A549 (cell line): Measurements from ENCODE around the gene SLC9A9.

Experiments
- MAFK ChIP-seq: fragments of 450-650 bp; IDR thresholded peaks from 2 replicates; pipeline ENCODE4 v1.6.1; 2014; ENCODE audit not compliant: partially characterized antibody
- RCOR1 ChIP-seq: fragments of 150-350 bp; IDR thresholded peaks from 2 replicates; pipeline ENCODE4 v1.6.1; 2014; ENCODE audit warnings: antibody characterized with exemption, low read length, low read depth
- TF ChIP-seq, protein P1 (sequence below): fragments of >200 bp; sonication (Bioruptor Twin); formaldehyde crosslinking; IDR thresholded peaks from 3 replicates; pipeline ENCODE4 v1.5.1; 2016

DNA sequence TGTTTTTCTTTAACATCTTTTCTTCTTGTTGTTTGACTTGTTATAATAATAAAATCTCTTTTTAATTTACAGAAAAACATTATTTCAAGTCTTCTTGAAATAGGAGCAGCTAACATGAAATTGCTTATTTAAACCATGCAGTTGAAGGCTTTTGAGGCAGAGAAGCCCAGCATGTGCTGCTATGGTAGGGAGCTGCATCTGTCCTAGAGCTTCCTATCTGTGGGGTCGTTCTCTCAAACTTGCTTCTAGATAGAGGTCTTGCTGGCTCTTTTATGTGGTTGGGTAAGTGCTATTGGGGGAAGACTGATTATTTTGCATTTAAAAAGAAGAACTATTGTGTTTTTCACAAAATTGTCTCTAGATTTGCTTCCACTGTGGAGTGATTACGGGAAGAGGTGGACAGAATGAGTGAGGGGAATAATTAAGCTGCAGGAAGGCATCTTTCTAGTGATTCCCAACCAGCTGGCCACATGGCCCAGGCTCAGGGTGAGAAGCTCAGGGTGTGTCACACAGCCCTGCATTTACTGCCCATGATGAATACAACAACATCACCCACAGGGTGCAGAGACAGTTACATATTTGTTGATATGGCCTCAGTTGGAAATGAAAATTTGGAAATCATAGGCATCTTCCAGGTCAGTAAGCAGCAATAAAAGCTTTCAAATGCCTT, 630.0 kb downstream of the SLC9A9 start:
- TF ChIP-seq MAFK, result no peak
- TF ChIP-seq, protein P1, sequence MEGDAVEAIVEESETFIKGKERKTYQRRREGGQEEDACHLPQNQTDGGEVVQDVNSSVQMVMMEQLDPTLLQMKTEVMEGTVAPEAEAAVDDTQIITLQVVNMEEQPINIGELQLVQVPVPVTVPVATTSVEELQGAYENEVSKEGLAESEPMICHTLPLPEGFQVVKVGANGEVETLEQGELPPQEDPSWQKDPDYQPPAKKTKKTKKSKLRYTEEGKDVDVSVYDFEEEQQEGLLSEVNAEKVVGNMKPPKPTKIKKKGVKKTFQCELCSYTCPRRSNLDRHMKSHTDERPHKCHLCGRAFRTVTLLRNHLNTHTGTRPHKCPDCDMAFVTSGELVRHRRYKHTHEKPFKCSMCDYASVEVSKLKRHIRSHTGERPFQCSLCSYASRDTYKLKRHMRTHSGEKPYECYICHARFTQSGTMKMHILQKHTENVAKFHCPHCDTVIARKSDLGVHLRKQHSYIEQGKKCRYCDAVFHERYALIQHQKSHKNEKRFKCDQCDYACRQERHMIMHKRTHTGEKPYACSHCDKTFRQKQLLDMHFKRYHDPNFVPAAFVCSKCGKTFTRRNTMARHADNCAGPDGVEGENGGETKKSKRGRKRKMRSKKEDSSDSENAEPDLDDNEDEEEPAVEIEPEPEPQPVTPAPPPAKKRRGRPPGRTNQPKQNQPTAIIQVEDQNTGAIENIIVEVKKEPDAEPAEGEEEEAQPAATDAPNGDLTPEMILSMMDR, result no peak
- TF ChIP-seq RCOR1, result no peak
